Lower leg skin (tissue), 4 donors: ENCODE results near the gene LGI4. TPM values are rescaled to one million over a fixed set of nuclear protein-coding genes. Genes with fewer than 3 reads are reported as not detected.
"Not testable (repeated sequence)": the region's sequence is repeated elsewhere in the genome, so short reads cannot be mapped to it uniquely, and the experiment has no call there.

Experiments
- DNase-seq, 2 donors: peaks; one replicate each; pipeline ENCODE4 v3.0.0-alpha.2; 2019; ENCODE audit warnings: low spot score in 2 of 2
- H3K4me3 ChIP-seq: fragments of 200-600 bp; sonication (generic); 2 replicates; pipeline ENCODE4 v1.5.1; 2017; ENCODE audit warnings: mild to moderate bottlenecking, low read depth; ENCODE audit not compliant: poor library complexity, severe bottlenecking
- POLR2A ChIP-seq, 2 donors: fragments of 450-650 bp; IDR thresholded peaks; one replicate each; pipeline ENCODE4 v1.6.1; 2016 to 2017; ENCODE audit warnings: antibody characterized with exemption in 2 of 2, mild to moderate bottlenecking in 1 of 2, moderate library complexity in 1 of 2
- WGBS, 2 donors: methylation state at CpG; one replicate each; pipeline ENCODE4 v1.1.5; 2018; 5-methylcytosine and 5-hydroxymethylcytosine counted together
- intact Hi-C: fragments of 100-400 bp; cut with DNase I; formaldehyde crosslinking; loops from one replicate; pipeline ENCODE4 v1.15.0; 2023; ENCODE audit warnings: low total_unique reads
- total RNA-seq, 4 donors: library from RNA; depleted of rRNA; stranded (reverse); fragments of >200 nt; gene quantifications; one replicate each; pipeline ENCODE4 v1.1.0, GENCODE V29; 2016
- TF ChIP-seq, protein P1 (sequence below), 3 donors: fragments of 450-650 bp; IDR thresholded peaks; one replicate each; pipeline ENCODE4 v1.5.1; 2016; ENCODE audit warnings: antibody characterized with exemption in 3 of 3, mild to moderate bottlenecking in 3 of 3, moderate library complexity in 2 of 3

LGI4 gene
- total RNA-seq, 4 donors from 2014 or later: 4.3 to 19.4 (median 8.9) TPM

DNA sequence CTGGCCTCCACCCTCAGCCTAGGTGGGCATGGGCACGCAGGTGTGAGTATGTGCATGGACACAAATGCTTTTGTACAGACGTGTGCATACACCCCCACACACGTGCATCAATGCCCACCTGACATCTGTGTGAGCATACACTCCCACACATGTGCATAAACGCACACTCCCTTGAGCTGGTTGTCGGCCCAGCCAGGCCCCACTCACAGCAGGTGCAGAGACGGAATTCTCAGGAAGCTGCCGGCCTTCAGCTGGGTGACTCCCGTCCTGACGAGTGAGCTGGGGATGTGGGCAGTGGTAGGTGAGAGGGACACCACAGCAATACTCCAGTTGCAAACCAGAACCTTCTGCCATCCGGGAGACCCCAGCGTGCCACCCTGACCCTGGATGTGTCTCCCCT is 1.0 kb downstream of the LGI4 start:
- 65 to 84% methylated on average over 5 to 7 of the region's 11 CpGs for WGBS, 2 donors
- peak in 1 of 2 donors; percentile 86 for DNase-seq
- peak overlapping the region; percentile 8 for H3K4me3 ChIP-seq
- no peak for TF ChIP-seq POLR2A (IDR thresholded peaks at IDR 0.05)
- TF ChIP-seq, protein P1, sequence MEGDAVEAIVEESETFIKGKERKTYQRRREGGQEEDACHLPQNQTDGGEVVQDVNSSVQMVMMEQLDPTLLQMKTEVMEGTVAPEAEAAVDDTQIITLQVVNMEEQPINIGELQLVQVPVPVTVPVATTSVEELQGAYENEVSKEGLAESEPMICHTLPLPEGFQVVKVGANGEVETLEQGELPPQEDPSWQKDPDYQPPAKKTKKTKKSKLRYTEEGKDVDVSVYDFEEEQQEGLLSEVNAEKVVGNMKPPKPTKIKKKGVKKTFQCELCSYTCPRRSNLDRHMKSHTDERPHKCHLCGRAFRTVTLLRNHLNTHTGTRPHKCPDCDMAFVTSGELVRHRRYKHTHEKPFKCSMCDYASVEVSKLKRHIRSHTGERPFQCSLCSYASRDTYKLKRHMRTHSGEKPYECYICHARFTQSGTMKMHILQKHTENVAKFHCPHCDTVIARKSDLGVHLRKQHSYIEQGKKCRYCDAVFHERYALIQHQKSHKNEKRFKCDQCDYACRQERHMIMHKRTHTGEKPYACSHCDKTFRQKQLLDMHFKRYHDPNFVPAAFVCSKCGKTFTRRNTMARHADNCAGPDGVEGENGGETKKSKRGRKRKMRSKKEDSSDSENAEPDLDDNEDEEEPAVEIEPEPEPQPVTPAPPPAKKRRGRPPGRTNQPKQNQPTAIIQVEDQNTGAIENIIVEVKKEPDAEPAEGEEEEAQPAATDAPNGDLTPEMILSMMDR (IDR thresholded peaks at IDR 0.05): no peak
- intact Hi-C loops: loop anchor here (5.0 kb wide), 1 partner anchor 67 kb away; no protein-coding TSS in a partner anchor

DNA sequence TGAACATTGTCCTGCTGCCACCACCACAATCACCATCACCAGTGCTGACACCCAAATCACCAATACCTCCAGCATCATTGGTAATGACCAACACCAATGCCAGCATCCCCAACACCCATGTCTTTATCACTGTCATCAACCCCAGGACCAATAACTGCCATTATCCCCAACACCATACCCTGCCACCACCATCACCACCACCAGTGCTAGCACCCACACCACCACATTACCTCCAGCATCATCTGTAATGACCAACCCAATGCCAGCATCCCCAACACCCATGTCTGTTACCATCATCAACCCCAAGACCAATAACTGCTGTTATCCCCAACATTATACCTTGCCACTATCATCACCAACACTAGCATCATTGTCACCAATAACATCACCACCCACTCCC is 2.6 kb downstream of the LGI4 start:
- no peak for DNase-seq
- TF ChIP-seq POLR2A (IDR thresholded peaks at IDR 0.05): no peak
- TF ChIP-seq, protein P1 (IDR thresholded peaks at IDR 0.05): no peak
- no peak overlapping the region for H3K4me3 ChIP-seq
- intact Hi-C loops: loop anchor here (5.0 kb wide), 1 partner anchor 65 kb away; no protein-coding TSS in a partner anchor

DNA sequence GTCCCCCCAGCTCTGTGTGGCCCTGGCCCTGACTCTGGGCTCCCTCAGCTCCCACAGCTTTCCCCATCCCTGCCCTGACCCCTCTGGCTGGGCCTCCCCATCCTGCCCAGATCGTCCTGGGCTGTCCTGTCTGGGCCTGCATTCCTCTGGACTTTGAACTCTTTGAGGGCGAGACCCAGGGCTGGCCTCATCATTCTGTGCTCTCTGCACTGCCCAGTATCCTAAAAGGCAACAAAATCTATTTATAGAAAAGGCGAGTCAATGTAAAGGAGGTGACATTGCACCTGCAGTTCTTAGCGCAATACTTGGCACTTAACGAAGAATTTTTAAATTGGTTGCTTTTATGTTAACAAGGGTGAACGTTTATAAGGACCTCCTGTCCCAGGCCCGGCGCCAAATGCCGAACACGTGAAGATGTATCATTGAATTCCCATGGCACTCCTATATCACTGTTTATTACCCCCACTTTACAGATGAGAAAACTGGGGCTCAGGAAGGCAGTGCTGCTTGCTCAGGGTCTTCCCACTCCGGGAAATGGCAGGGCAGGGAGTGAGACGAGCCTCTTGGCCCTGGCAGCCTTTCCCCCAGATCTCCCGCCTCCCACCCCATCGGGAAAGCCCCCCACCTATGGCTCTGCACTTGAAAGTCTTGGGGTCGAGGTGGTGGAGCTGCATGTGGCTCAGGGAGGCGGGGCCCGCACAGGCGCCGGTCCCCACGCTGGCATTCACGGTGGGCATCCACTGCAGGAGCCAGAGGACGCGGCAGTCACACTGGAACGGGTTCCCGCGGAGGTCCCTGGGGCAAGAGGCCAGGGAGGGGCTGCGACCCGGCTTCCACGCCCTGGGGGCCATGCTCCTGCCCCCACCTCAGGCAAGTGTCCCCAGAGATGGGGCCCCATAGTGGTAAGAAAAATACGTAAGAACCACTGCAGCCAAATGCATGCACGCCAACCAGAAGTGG is 3.8 kb downstream of the LGI4 start:
- intact Hi-C loops: loop anchor here (5.0 kb wide), 1 partner anchor 64 kb away; no protein-coding TSS in a partner anchor
- TF ChIP-seq, protein P1 (IDR thresholded peaks at IDR 0.05): no peak
- no peak for TF ChIP-seq POLR2A (IDR thresholded peaks at IDR 0.05)
- WGBS, 2 donors: 62 to 65% methylated on average over 23 to 26 of the region's 31 CpGs
- no peak overlapping the region for H3K4me3 ChIP-seq
- DNase-seq: no peak

DNA sequence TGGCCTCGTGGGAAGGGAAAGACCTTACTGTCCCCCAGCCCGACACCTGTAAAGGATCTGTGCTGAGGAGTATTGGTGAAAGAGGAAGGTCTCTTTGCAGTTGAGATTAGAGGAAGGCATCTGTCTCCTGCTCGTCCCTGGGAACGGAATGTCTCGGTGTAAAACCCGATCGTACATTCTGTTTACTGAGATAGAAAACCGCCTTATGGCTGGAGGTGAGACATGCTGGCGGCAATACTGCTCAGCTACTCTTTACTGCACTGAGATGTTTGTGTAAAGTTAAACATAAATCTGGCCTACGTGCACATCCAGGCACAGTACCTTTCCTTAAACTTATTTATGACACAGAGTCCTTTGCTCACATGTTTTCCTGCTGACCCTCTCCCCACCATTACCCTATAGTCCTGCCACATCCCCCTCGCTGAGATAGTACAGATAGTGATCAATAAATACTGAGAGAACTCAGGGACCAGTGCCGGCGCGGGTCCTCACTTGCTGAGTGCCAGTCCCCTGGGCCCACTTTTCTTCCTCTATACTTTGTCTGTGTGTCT is 5.1 kb downstream of the LGI4 start:
- intact Hi-C loops: loop anchor here (5.0 kb wide), 1 partner anchor 62 kb away; no protein-coding TSS in a partner anchor
- not testable (repeated sequence) for DNase-seq, H3K4me3 ChIP-seq
- WGBS, 2 donors: 73 to 77% methylated on average over 14 of the region's 14 CpGs

DNA sequence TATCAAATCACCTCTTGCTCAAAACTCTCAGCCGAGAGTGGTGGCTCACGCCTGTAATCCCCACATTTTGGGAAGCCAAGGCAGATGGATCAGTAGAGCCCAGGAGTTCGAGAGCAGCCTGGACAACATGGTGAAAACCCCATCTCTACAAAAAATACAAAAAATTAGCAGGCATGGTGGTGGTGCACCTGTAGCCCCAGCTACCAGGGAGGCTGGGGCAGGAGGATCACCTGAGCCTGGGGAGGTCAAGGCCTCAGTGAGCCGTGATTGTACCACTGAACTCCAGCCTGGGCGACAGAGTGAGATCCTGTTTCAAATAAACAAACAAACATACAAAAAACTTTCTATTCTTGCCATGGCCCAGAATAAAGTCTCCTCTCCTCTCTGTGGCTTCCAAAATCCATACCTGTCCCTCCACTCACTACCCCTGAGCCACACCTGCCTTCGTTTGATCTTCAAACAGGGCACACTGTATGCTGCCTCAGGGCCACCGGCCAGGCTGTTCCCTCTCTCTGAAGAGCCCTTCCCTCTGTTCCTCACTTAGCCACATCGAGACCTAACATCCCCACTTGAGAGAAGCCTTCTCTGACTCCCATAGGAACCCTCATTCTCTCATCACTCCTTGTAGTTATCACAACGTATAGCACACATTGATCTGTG is 6.3 kb downstream of the LGI4 start:
- 86 to 90% methylated on average over 9 of the region's 9 CpGs for WGBS, 2 donors
- no peak for TF ChIP-seq POLR2A (IDR thresholded peaks at IDR 0.05)
- TF ChIP-seq, protein P1 (IDR thresholded peaks at IDR 0.05): no peak
- intact Hi-C loops: no loop called here
- DNase-seq: no peak
- no peak overlapping the region for H3K4me3 ChIP-seq

DNA sequence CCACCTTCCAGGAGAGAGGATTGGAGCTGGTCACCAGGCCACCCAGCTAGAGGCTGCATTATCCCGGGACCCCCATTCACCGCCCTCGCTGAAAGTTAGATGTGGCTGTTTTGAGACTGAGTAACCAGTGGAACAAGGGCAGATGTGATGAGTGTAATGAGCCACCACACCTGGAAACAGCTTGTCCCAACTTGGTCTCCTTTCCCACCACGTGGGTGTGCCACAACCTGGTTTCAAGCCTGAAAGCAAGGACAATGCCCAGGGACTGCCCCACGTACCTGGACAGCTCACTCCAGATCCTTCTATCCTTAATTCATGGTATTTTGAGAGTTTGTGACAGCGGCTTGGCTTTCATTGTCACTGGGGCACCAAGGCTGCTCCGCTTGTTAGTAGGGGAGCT is 7.0 kb downstream of the LGI4 start:
- no peak for TF ChIP-seq POLR2A (IDR thresholded peaks at IDR 0.05)
- TF ChIP-seq, protein P1 (IDR thresholded peaks at IDR 0.05): no peak
- DNase-seq: no peak
- no peak overlapping the region for H3K4me3 ChIP-seq
- 55 to 62% methylated on average over 7 of the region's 7 CpGs for WGBS, 2 donors
- intact Hi-C loops: no loop called here
